H1 (cell line): Measurements from ENCODE around the gene NIT2. TPM values are rescaled to one million over a fixed set of nuclear protein-coding genes. Genes with fewer than 3 reads are reported as not detected.

Experiments used
- CTCF ChIA-PET: fragments of 300-600 bp; sonication (Branson Sonifier 250); formaldehyde crosslinking; loops from one replicate; lab custom pipeline; 2021; ENCODE audit not compliant: partially characterized antibody; lab: Charles Lee
- POLR2A ChIA-PET: fragments of 300-600 bp; sonication (Branson Sonifier 250); formaldehyde crosslinking; loops from one replicate; lab custom pipeline; 2021; ENCODE audit warnings: inconsistent platforms; ENCODE audit not compliant: partially characterized antibody; lab: Charles Lee
- DNase-seq, 2 experiments: peaks; one replicate each; pipeline versions ENCODE4 v3.0.0 to v3.0.0-alpha.2; 2010 to 2022; ENCODE audit warnings: low spot score in 2 of 2, low read depth in 1 of 2, mixed read lengths in 1 of 2
- FAIRE-seq: peaks from 2 replicates; lab custom pipeline; 2011; peaks lifted over from hg19 to GRCh38; lab: Jason Lieb, UNC
- H2AFZ ChIP-seq: 2 replicates; pipeline ENCODE4 v1.8.1; 2012; ENCODE audit warnings: low read length, inconsistent platforms
- H2AK5ac ChIP-seq: 2 replicates; pipeline ENCODE4 v1.6.1; 2013; ENCODE audit warnings: low read depth, low read length
- H2BK120ac ChIP-seq: replicated peaks from 2 replicates; pipeline ENCODE3; 2013; ENCODE audit warnings: low read depth, low read length, inconsistent platforms
- H2BK12ac ChIP-seq: 2 replicates; pipeline ENCODE4 v1.6.1; 2013; ENCODE audit warnings: low read depth, low read length
- H2BK15ac ChIP-seq: 2 replicates; pipeline ENCODE4 v1.6.1; 2013; ENCODE audit warnings: low read length
- H2BK20ac ChIP-seq: 2 replicates; pipeline ENCODE4 v1.6.1; 2013; ENCODE audit warnings: low read length
- H2BK5ac ChIP-seq: 2 replicates; pipeline ENCODE4 v1.6.1; 2013; ENCODE audit warnings: low read depth, low read length
- H3K14ac ChIP-seq: 2 replicates; pipeline ENCODE4 v1.6.1; 2013; ENCODE audit warnings: inconsistent platforms; ENCODE audit not compliant: insufficient read length
- H3K18ac ChIP-seq: 2 replicates; pipeline ENCODE4 v1.6.1; 2013; ENCODE audit warnings: low read length; ENCODE audit errors: extremely low read depth
- H3K23ac ChIP-seq: 2 replicates; pipeline ENCODE4 v1.6.1; 2013; ENCODE audit warnings: inconsistent platforms; ENCODE audit not compliant: insufficient read length
- H3K23me2 ChIP-seq: 2 replicates; pipeline ENCODE4 v1.6.1; 2013; ENCODE audit warnings: low read depth, low read length
- H3K27ac ChIP-seq: 2 replicates; pipeline ENCODE4 v1.6.1; 2011; ENCODE audit warnings: low read depth, low read length, inconsistent platforms
- H3K27me3 ChIP-seq, 4 experiments: replicated peaks in 1 of 4; 1 replicate in 1 of 4; 2 replicates in 3 of 4; pipeline versions ENCODE4 v1.6.1 to v1.8.1; 2011 to 2013; ENCODE audit warnings: low read length in 3 of 4, mild to moderate bottlenecking in 3 of 4, inconsistent platforms in 2 of 4, mixed read lengths in 2 of 4, moderate library complexity in 1 of 4; ENCODE audit not compliant: control insufficient read depth in 3 of 4, insufficient read depth in 3 of 4; ENCODE audit errors: extremely low read depth in 1 of 4
- H3K36me3 ChIP-seq, 4 experiments: 2 replicates each; pipeline versions ENCODE4 v1.6.1 to v1.8.1; 2011 to 2013; ENCODE audit warnings: mild to moderate bottlenecking in 4 of 4, low read length in 3 of 4, moderate library complexity in 2 of 4, control low read depth in 1 of 4, inconsistent platforms in 1 of 4; ENCODE audit not compliant: insufficient read depth in 4 of 4, control insufficient read depth in 2 of 4
- H3K4ac ChIP-seq: replicated peaks from 2 replicates; pipeline ENCODE3; 2013; ENCODE audit warnings: low read length, low read depth, mixed read lengths, inconsistent platforms; ENCODE audit not compliant: insufficient read length
- H3K4me1 ChIP-seq, 4 experiments: replicated peaks in 1 of 4; 1 replicate in 1 of 4; 2 replicates in 3 of 4; pipeline versions ENCODE4 v1.6.1 to v1.8.1; 2011 to 2013; ENCODE audit warnings: low read length in 3 of 4, inconsistent platforms in 2 of 4, mixed read lengths in 1 of 4; ENCODE audit not compliant: insufficient read depth in 4 of 4, control insufficient read depth in 3 of 4
- H3K4me2 ChIP-seq, 2 experiments: 2 replicates each; pipeline versions ENCODE4 v1.6.1 to v1.8.1; 2011 to 2013; ENCODE audit warnings: low read depth in 2 of 2, low read length in 2 of 2, control low read depth in 1 of 2, inconsistent platforms in 1 of 2, mild to moderate bottlenecking in 1 of 2; ENCODE audit not compliant: insufficient read depth in 1 of 2
- H3K4me3 ChIP-seq, 4 experiments: fragments of 200-600, 300-600 bp in 1 of 4; sonication (generic), shearing (Covaris generic), sonication (Bioruptor Twin) in 1 of 4; 2 replicates each; pipeline versions ENCODE4 v1.5.1 to v1.8.1; 2011 to 2016; ENCODE audit warnings: low read length in 4 of 4, low read depth in 3 of 4, control low read depth in 2 of 4, inconsistent platforms in 2 of 4, mild to moderate bottlenecking in 2 of 4, mixed read lengths in 1 of 4, moderate library complexity in 1 of 4; ENCODE audit not compliant: insufficient read depth in 2 of 4; ENCODE audit errors: extremely low read depth in 1 of 4
- H3K56ac ChIP-seq: replicated peaks from 2 replicates; pipeline ENCODE3; 2013; ENCODE audit warnings: low read depth, mild to moderate bottlenecking, mixed read lengths, low read length, inconsistent platforms; ENCODE audit not compliant: insufficient read length
- H3K79me1 ChIP-seq: 2 replicates; pipeline ENCODE4 v1.6.1; 2013; ENCODE audit warnings: low read depth, low read length, control low read depth
- H3K79me2 ChIP-seq, 2 experiments: 2 replicates each; pipeline versions ENCODE4 v1.6.1 to v1.8.1; 2012 to 2013; ENCODE audit warnings: low read length in 2 of 2, mild to moderate bottlenecking in 2 of 2, inconsistent platforms in 1 of 2; ENCODE audit not compliant: insufficient read depth in 2 of 2, control insufficient read depth in 1 of 2
- H3K9ac ChIP-seq, 4 experiments: replicated peaks in 1 of 4; 1 replicate in 1 of 4; 2 replicates in 3 of 4; pipeline versions ENCODE4 v1.6.1 to v1.8.1; 2011 to 2013; ENCODE audit warnings: low read depth in 3 of 4, low read length in 3 of 4, control low read depth in 2 of 4, mild to moderate bottlenecking in 2 of 4, moderate library complexity in 2 of 4, inconsistent platforms in 1 of 4; ENCODE audit errors: extremely low read depth in 1 of 4
- H3K9me3 ChIP-seq, 2 experiments: 2 replicates each; pipeline versions ENCODE4 v1.6.1 to v1.8.1; 2012 to 2013; ENCODE audit warnings: mild to moderate bottlenecking in 2 of 2, moderate library complexity in 2 of 2, control low read depth in 1 of 2, inconsistent platforms in 1 of 2, low read depth in 1 of 2, low read length in 1 of 2, mixed read lengths in 1 of 2; ENCODE audit not compliant: insufficient read depth in 2 of 2
- H4K20me1 ChIP-seq, 2 experiments: replicated peaks in 1 of 2; 2 replicates each; pipeline versions ENCODE3 to v1.8.1; 2011 to 2013; ENCODE audit warnings: inconsistent platforms in 2 of 2, low read length in 2 of 2, mild to moderate bottlenecking in 1 of 2; ENCODE audit not compliant: insufficient read depth in 2 of 2, control insufficient read depth in 1 of 2
- H4K5ac ChIP-seq: 2 replicates; pipeline ENCODE4 v1.6.1; 2013; ENCODE audit warnings: low read length, low read depth, mixed read lengths, inconsistent platforms; ENCODE audit not compliant: insufficient read length
- H4K8ac ChIP-seq: 2 replicates; pipeline ENCODE4 v1.8.0; 2013; ENCODE audit warnings: mild to moderate bottlenecking, moderate library complexity, low read length, inconsistent platforms; ENCODE audit not compliant: insufficient read depth; ENCODE audit errors: extremely low read depth
- H4K91ac ChIP-seq: replicated peaks from 2 replicates; pipeline ENCODE3; 2013; ENCODE audit warnings: low read length, mixed read lengths, inconsistent platforms; ENCODE audit not compliant: insufficient read length
- ATF2 ChIP-seq: IDR thresholded peaks from 2 replicates; pipeline ENCODE4 v1.6.1; 2012; ENCODE audit warnings: low read length, inconsistent platforms
- BCL11A ChIP-seq, 2 experiments: IDR thresholded peaks; one replicate each; pipeline ENCODE4 v1.6.1; 2011; ENCODE audit warnings: low read depth in 2 of 2, low read length in 2 of 2, mild to moderate bottlenecking in 2 of 2
- CEBPB ChIP-seq: IDR thresholded peaks from 2 replicates; pipeline ENCODE4 v1.6.1; 2012; ENCODE audit warnings: low read depth, low read length
- EZH2 ChIP-seq: fragments of 200-600 bp; sonication (generic); IDR thresholded peaks from 2 replicates; pipeline ENCODE4 v1.7.1; 2012; ENCODE audit warnings: low read depth, mild to moderate bottlenecking, moderate library complexity, low read length, inconsistent platforms; ENCODE audit not compliant: severe bottlenecking
- GTF2F1 ChIP-seq: IDR thresholded peaks from 2 replicates; pipeline ENCODE4 v1.6.1; 2012; ENCODE audit warnings: low read depth, low read length, improper control_type of control experiment, borderline replicate concordance
- MAFK ChIP-seq: IDR thresholded peaks from 2 replicates; pipeline ENCODE4 v1.6.1; 2012; ENCODE audit warnings: low read depth, mild to moderate bottlenecking, improper control_type of control experiment, low read length
- PHF8 ChIP-seq: fragments of 200-600 bp; sonication (generic); conservative IDR thresholded peaks from 2 replicates; pipeline ENCODE4 v1.7.1; 2012; ENCODE audit warnings: low read depth, mild to moderate bottlenecking, inconsistent platforms, low read length, moderate library complexity
- SAP30 ChIP-seq: fragments of 300-600 bp; sonication (generic); IDR thresholded peaks from 2 replicates; pipeline ENCODE4 v1.7.1; 2012; ENCODE audit warnings: low read length, moderate library complexity, mild to moderate bottlenecking, inconsistent platforms; ENCODE audit not compliant: insufficient read depth, insufficient replicate concordance
- SP1 ChIP-seq: IDR thresholded peaks from 2 replicates; pipeline ENCODE4 v1.6.1; 2011; ENCODE audit warnings: low read depth, low read length
- SP2 ChIP-seq: IDR thresholded peaks from 2 replicates; pipeline ENCODE4 v1.6.1; 2012; ENCODE audit warnings: mild to moderate bottlenecking, low read length, inconsistent platforms
- SUZ12 ChIP-seq: fragments of 200-600 bp; sonication (generic); IDR thresholded peaks from 2 replicates; pipeline ENCODE4 v1.6.1; 2012; ENCODE audit warnings: mild to moderate bottlenecking, inconsistent platforms, low read length, moderate library complexity, mixed read lengths
- ZNF274 ChIP-seq: IDR thresholded peaks from 2 replicates; pipeline ENCODE4 v1.7.0; 2012; ENCODE audit warnings: low read length, borderline replicate concordance; ENCODE audit errors: extremely low read depth
- WGBS, 2 experiments: shearing (Covaris generic) in 1 of 2; methylation state at CpG; one replicate each; pipeline versions ENCODE4 v1.1.6 to v1.1.7; 2013 to 2015; ENCODE audit warnings: low lambda C conversion rate in 2 of 2, mixed read lengths in 2 of 2, inconsistent platforms in 1 of 2, low coverage in 1 of 2, missing lambda C conversion rate in 1 of 2; ENCODE audit not compliant: insufficient replicate concordance in 2 of 2, insufficient coverage in 1 of 2, insufficient read length in 1 of 2; ENCODE audit errors: extremely low coverage in 1 of 2, missing lambda C conversion rate in 1 of 2; 5-methylcytosine and 5-hydroxymethylcytosine counted together
- polyA plus RNA-seq, 7 experiments: library from polyadenylated mRNA; depleted of rRNA in 3 of 7; stranded (reverse) in 5 of 7; unstranded in 2 of 7; fragments of >200 nt in 5 of 7; fragments of 200-250 nt in 2 of 7; gene quantifications; 1 replicate in 5 of 7; 2 replicates in 1 of 7; 4 replicates in 1 of 7; pipeline versions ENCODE4 v1.2.1 to v1.2.3, GENCODE V29; 2011 to 2013; ENCODE audit warnings: missing spikeins in 2 of 7, mixed read lengths in 2 of 7
- total RNA-seq: library from RNA; stranded (reverse); fragmentation: NEBNext Ultra II Directional; extraction: Animal tissue kit (Norgen Biotek cat#: 25700); gene quantifications from 2 replicates; pipeline ENCODE4 v1.2.1, GENCODE V29; 2021

NIT2 gene
- total and polyA plus RNA-seq, 2 of the 8 experiments (the other 6 are each of a cell fraction or from before 2014, with no cell fraction given) = 15.2 to 25.3 TPM

GRCh38 chr3:100311011-100311410 is 23.5 kb upstream of the NIT2 start:
- Histone ChIP-seq H3K27ac (no peak overlapping the region), H3K4me3 (no peak overlapping the region), H3K9ac (no peak overlapping the region), H3K79me1 (no peaks in the 10 kb centered on the region), H3K9me3 (no peaks in the 10 kb centered on the region), H3K18ac (no peak overlapping the region), H2AFZ (no peak overlapping the region), H3K14ac (no peak overlapping the region), H4K5ac (no peak overlapping the region), H2BK20ac (no peak overlapping the region), H2BK15ac (no peak overlapping the region), H3K4ac (no peak overlapping the region), H4K91ac (no peak overlapping the region), H2BK5ac (no peak overlapping the region), H3K4me2 (no peak overlapping the region), H3K27me3 (no peaks in the 10 kb centered on the region), H3K79me2 (no peaks in the 10 kb centered on the region), H4K20me1 (no peaks in the 10 kb centered on the region), H2BK12ac (no peak overlapping the region), H3K23ac (no peak overlapping the region), H2AK5ac (no peak overlapping the region), H3K36me3 (peaks cover 0 to 5% (median 0%) of the 10 kb centered on the region in 4 experiments; a peak in 1 of 8 replicates), H3K23me2 (no peaks in the 10 kb centered on the region), H2BK120ac (no peak overlapping the region), H4K8ac (no peak overlapping the region), H3K56ac (no peak overlapping the region), H3K4me1 (peaks cover 0 to 3% (median 0%) of the 10 kb centered on the region in 4 experiments; a peak in 2 of 7 replicates)
- WGBS, 2 experiments = 87% methylated on average over 2 of the region's 2 CpGs; no CpG with 5 or more reads in 1 of the 2 experiments
- FAIRE-seq = no peak
- no peak for DNase-seq
- ChIA-PET POLR2A (interaction anchor here (0.6 kb wide), 1 partner anchor 164 kb away, joined by 3 read pairs; no protein-coding TSS in a partner anchor), CTCF (no interaction called here)
- TF ChIP-seq ATF2 = no peak
- no peak for TF ChIP-seq SAP30
- no peak for TF ChIP-seq MAFK
- TF ChIP-seq BCL11A (IDR thresholded peaks at IDR 0.05; ENCODE audit: low read depth in 2 of 2, low read length in 2 of 2) = no peak
- TF ChIP-seq SP2 = no peak
- no peak for TF ChIP-seq EZH2
- TF ChIP-seq CEBPB = no peak
- TF ChIP-seq SUZ12 = no peak
- no peak for TF ChIP-seq PHF8
- TF ChIP-seq GTF2F1 = no peak
- TF ChIP-seq ZNF274 = no peak
- TF ChIP-seq SP1 = no peak
